OCI-M1 (cell line): ENCODE data around the gene CDH11.

Source experiments
- DNase-seq: peaks from one replicate; lab custom pipeline; 2025; lab: John Stamatoyannopoulos, UW

CDH11 gene

GRCh38 chr16:64907844-64908243 is 214.0 kb downstream of the CDH11 start:
- DNase-seq = peak; percentile 49

- DNase-seq = peak; percentile 43
These were observed 218.1 kb downstream of the CDH11 start for GRCh38 chr16:64903770-64904169.

- DNase-seq = no peak
These were observed 221.3 kb downstream of the CDH11 start for GRCh38 chr16:64900517-64900916.

DNA sequence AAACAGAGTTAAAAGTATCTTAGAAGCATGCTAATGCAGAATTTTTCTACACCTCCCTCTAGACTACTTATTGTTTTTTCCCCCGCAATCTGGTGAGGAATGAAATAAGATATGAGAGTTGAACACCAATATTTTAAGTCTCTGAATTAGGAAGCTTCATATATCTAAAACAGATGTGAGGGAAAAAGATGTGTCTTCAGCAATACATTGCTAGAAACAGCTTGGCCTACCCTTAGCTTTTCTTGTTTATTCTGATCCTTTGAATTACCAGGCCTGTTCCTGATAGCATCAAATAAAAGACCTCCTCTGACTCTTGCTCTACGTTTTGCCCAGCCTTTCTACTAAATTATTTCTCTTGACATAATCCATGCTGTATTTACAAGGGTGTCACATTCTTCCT is 221.8 kb downstream of the CDH11 start:
- DNase-seq = no peak

DNA sequence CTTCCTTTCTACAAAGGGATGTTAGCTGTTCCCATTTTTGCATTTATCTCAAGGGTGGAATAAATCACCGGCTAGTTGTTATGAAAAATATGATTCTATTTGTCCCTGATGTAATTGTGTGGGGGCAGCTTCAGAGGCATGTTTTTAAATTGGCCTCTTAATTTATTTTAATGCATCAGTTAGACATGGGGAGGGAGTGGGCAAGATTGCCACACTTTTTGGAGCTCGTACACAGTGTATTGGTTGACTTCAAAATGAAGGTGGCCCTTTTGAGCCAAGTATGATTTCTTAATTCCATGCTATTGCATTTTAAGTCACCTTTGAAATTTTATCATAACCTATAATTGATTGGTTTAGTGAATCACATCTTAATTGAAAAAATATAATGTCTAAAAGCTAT is 223.7 kb downstream of the CDH11 start:
- no peak for DNase-seq
